GM12875 (cell line): ENCODE data around the gene IFT172.

Source experiments
- H3K4me3 ChIP-seq: one replicate; pipeline ENCODE4 v1.5.1; 2011; ENCODE audit warnings: low read depth, low read length, control low read depth
- CTCF ChIP-seq: IDR thresholded peaks from 2 replicates; pipeline ENCODE4 v1.5.1; 2011; ENCODE audit warnings: low read depth, mild to moderate bottlenecking, control low read depth, inconsistent platforms, low read length, moderate library complexity, borderline replicate concordance; ENCODE audit not compliant: insufficient read depth

Gene IFT172

GRCh38 chr2:27453968-27454367, 35.6 kb downstream of the IFT172 start:
- H3K4me3 ChIP-seq = no peak overlapping the region
- no peak for TF ChIP-seq CTCF

GRCh38 chr2:27451095-27451494, 38.4 kb downstream of the IFT172 start:
- no peak for TF ChIP-seq CTCF
- no peak overlapping the region for H3K4me3 ChIP-seq

- H3K4me3 ChIP-seq = no peak overlapping the region
- no peak for TF ChIP-seq CTCF
These were observed 41.2 kb downstream of the IFT172 start for GRCh38 chr2:27448381-27448780.

- H3K4me3 ChIP-seq = no peak overlapping the region
- no peak for TF ChIP-seq CTCF
These were observed 43.5 kb downstream of the IFT172 start for GRCh38 chr2:27446057-27446456.

- TF ChIP-seq CTCF = no peak
- H3K4me3 ChIP-seq = no peak overlapping the region
These were observed 43.9 kb downstream of the IFT172 start for GRCh38 chr2:27445615-27446014.

GRCh38 chr2:27445155-27445554, 44.4 kb downstream of the IFT172 start:
- no peak for TF ChIP-seq CTCF

GRCh38 chr2:27442920-27443282, 46.6 kb downstream of the IFT172 start:
- TF ChIP-seq CTCF = no peak
- no peak overlapping the region for H3K4me3 ChIP-seq

More at GRCh38 chr2:27445155-27445554, 44.4 kb downstream of the IFT172 start:
- no peak overlapping the region for H3K4me3 ChIP-seq
